Upper lobe of right lung (tissue), 1 donor: ENCODE results near the gene IL19. TPM values are rescaled to one million over a fixed set of nuclear protein-coding genes. Genes with fewer than 3 reads are reported as not detected.
"Not testable (repeated sequence)": the region's sequence is repeated elsewhere in the genome, so short reads cannot be mapped to it uniquely, and the experiment has no call there.

Source experiments
- ATAC-seq: fragments of 200-7000 bp; cut with Tn5 transposase; one replicate; pipeline ENCODE4 v1.9.1; 2020; ENCODE audit warnings: mild to moderate bottlenecking, moderate library complexity
- DNase-seq: peaks from one replicate; pipeline ENCODE4 v3.0.0-alpha.2; 2020
- H3K27ac ChIP-seq: fragments of 200-600 bp; one replicate; pipeline ENCODE4 v1.8.0; 2022
- H3K27me3 ChIP-seq: fragments of 200-600 bp; one replicate; pipeline ENCODE4 v1.8.0; 2022; ENCODE audit warnings: mild to moderate bottlenecking
- H3K36me3 ChIP-seq: fragments of 200-600 bp; one replicate; pipeline ENCODE4 v1.8.0; 2022
- H3K4me1 ChIP-seq: fragments of 200-600 bp; one replicate; pipeline ENCODE4 v1.8.0; 2022
- H3K4me3 ChIP-seq: fragments of 200-600 bp; one replicate; pipeline ENCODE4 v1.8.0; 2022; ENCODE audit warnings: mild to moderate bottlenecking
- H3K9me3 ChIP-seq: fragments of 200-600 bp; one replicate; pipeline ENCODE4 v1.8.0; 2022
- intact Hi-C: fragments of 100-400 bp; cut with DNase I; formaldehyde crosslinking; loops from one replicate; pipeline ENCODE4 v1.11.0; 2022
- total RNA-seq: library from RNA; stranded (reverse); fragmentation: NEBNext Ultra II Directional; extraction: Animal tissue kit (Norgen Biotek cat#: 25700); gene quantifications from one replicate; pipeline ENCODE4 v1.2.1, GENCODE V29; 2021
- TF ChIP-seq, protein P1 (sequence below): fragments of 200-600 bp; IDR thresholded peaks from one replicate; pipeline ENCODE4 v1.8.0; 2022; ENCODE audit warnings: antibody characterized with exemption
- donor health status: DM: no; HTN: yes; CAD: no; lungs with severe emphysema.

The IL19 gene
- total RNA-seq, 1 donor from 2014 or later = not detected

DNA sequence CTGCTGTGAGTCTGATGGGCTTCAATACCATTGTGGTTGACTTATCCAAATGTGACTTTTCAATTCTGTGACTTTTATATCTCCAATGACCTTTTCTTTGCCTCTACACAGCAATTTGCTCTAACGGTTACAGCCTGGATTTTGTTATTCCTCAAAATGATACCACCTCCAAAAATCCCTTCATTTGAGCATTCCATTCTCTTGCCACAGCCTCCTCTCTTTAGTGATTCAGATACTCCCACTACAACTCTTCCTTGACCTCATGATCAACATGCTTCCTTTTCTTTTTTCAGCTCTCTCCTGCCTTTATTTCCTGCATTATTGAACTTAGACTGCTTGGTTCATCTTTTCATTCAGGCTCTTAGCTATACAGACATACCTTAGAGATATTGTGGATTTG, 16.6 kb upstream of the IL19 start:
- no peak for ATAC-seq
- Histone ChIP-seq H3K36me3 (no peaks in the 10 kb centered on the region), H3K4me1 (no peaks in the 10 kb centered on the region), H3K9me3 (no peaks in the 10 kb centered on the region), H3K27me3 (no peaks in the 10 kb centered on the region), H3K4me3 (no peak overlapping the region), H3K27ac (no peak overlapping the region)
- TF ChIP-seq, protein P1, sequence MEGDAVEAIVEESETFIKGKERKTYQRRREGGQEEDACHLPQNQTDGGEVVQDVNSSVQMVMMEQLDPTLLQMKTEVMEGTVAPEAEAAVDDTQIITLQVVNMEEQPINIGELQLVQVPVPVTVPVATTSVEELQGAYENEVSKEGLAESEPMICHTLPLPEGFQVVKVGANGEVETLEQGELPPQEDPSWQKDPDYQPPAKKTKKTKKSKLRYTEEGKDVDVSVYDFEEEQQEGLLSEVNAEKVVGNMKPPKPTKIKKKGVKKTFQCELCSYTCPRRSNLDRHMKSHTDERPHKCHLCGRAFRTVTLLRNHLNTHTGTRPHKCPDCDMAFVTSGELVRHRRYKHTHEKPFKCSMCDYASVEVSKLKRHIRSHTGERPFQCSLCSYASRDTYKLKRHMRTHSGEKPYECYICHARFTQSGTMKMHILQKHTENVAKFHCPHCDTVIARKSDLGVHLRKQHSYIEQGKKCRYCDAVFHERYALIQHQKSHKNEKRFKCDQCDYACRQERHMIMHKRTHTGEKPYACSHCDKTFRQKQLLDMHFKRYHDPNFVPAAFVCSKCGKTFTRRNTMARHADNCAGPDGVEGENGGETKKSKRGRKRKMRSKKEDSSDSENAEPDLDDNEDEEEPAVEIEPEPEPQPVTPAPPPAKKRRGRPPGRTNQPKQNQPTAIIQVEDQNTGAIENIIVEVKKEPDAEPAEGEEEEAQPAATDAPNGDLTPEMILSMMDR = no peak
- no peak for DNase-seq
- intact Hi-C loops = no loop called here

DNA sequence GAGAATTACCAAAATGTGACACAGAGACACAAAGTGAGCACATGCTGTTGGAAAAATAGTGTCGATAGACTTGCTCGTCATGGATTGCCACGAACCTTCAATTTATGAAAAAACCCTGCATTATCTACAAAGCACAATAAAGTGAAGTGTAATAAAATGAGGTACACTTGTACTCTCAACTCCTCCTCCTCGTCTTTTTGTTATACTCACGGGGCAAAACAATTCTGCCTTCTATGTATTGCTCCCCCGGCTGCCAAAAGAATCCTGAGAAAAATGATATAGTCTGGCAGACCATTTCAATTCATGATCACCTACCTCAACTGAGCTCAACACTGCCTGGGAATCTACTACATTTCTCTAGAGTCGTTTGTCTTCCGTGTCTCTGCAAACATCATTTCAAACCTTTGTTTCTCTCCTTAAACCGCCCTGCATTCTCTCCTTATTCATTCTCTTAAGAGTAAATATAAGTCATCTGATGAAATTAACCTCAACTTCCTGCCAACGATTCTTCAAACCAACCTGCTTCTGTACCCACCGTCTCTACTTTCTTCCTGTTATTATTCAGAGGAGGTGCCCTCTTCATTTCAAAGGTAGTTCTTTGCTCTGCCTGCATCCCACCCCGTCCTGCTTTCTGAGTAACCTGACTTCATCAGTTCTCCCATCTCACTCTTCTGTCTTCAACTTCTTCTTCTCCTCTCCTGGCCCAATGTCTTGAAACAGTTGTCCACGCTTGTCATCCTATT, 12.9 kb upstream of the IL19 start:
- TF ChIP-seq, protein P1 = no peak
- Histone ChIP-seq H3K27me3 (no peaks in the 10 kb centered on the region), H3K4me1 (no peaks in the 10 kb centered on the region), H3K9me3 (no peaks in the 10 kb centered on the region), H3K27ac (no peak overlapping the region), H3K36me3 (no peaks in the 10 kb centered on the region), H3K4me3 (no peak overlapping the region)
- DNase-seq (no peak), ATAC-seq (no peak)
- intact Hi-C loops = no loop called here

DNA sequence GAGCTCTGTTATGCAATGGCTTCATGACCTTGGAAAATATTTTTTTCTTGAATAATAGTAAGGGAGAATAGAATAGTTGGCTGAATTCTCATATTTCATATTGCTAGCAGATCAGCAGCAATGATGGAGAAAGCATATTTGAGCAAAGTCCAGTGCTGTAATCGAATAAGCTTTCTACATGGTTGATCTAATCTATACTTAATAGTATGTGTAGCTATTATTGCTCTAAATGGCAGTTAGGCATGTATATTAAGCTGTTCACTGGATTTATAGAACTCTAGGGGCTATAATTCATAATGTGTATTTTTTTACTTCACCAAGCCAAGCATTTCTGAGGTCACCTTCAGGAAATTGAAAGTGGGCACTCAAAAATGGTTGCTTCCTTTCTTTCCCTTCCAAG, 10.0 kb upstream of the IL19 start:
- H3K9me3 ChIP-seq = no peaks in the 10 kb centered on the region
- no peak overlapping the region for H3K27ac ChIP-seq
- intact Hi-C loops = no loop called here
- ATAC-seq = no peak
- TF ChIP-seq, protein P1 = no peak
- H3K36me3 ChIP-seq = no peaks in the 10 kb centered on the region
- no peak for DNase-seq
- H3K4me1 ChIP-seq = no peaks in the 10 kb centered on the region
- H3K4me3 ChIP-seq = no peak overlapping the region
- H3K27me3 ChIP-seq = no peaks in the 10 kb centered on the region

DNA sequence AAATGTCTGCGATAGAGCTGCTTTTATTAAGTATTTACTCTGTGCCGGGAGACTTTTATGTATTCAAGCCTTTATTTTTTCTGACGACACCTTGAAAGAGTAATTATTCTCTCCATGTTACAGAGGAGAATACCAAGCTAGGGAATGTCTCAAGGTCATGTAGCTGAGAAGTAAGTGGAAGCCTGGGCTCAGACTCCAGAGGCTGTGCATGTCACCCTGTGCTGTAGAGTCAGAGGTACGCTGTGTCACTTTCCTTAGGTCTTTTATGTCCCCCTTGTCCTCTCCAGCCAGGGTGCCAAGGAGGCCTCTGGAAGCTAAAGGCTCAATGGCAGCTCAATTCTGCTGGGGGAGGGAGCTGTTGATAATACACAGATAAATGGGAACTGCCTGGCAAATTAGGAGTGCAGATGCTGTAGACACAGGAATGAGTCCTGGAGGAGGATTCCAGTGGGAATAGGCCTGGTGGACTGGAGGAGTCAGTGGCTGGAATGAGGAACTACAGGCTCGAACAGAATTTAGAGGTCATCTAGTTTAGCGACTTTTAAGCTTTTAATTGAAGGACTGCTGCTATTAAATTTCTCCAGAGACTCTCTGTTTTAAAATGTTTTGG, 9.3 kb upstream of the IL19 start:
- no peaks in the 10 kb centered on the region for H3K9me3 ChIP-seq
- ATAC-seq (no peak), DNase-seq (no peak)
- TF ChIP-seq, protein P1 = no peak
- H3K27me3 ChIP-seq = no peaks in the 10 kb centered on the region
- intact Hi-C loops = no loop called here
- no peak overlapping the region for H3K27ac ChIP-seq
- H3K4me1 ChIP-seq = peaks cover 4% of the 10 kb centered on the region
- H3K36me3 ChIP-seq = no peaks in the 10 kb centered on the region
- H3K4me3 ChIP-seq = no peak overlapping the region

DNA sequence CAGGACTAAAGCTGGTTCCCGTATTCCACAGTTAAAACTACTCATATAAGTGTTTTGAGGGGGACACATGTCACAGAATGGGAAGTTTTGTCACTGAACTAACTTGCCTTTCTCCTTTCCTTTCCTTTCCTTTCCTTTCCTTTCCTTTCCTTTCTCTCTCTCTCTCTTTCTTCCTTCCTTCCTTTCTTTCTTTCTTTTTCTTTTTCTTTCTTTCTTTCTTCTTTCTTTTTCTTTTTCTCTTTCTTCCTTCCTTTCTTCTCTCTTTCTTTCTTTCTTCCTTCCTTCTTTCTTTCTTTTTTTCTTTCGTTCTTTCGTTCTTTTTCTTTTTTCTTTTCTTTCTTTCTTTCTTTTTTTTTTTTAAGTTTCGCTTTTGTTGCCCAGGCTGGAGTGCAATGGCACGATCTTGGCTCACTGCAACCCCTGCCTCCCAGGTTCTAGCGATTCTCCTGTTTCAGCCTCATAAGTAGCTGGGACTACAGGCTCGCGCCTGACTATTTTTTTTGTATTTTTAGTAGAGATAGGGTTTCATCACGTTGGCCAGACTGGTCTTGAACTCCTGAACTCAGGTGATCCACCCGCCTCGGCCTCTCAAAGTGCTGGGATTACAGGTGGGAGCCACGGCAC, 7.7 kb upstream of the IL19 start:
- peaks cover 11% of the 10 kb centered on the region for H3K4me1 ChIP-seq
- H3K4me3 ChIP-seq, H3K27ac ChIP-seq, intact Hi-C loops, DNase-seq, ATAC-seq, H3K36me3 ChIP-seq, H3K27me3 ChIP-seq, H3K9me3 ChIP-seq: not testable (repeated sequence)

DNA sequence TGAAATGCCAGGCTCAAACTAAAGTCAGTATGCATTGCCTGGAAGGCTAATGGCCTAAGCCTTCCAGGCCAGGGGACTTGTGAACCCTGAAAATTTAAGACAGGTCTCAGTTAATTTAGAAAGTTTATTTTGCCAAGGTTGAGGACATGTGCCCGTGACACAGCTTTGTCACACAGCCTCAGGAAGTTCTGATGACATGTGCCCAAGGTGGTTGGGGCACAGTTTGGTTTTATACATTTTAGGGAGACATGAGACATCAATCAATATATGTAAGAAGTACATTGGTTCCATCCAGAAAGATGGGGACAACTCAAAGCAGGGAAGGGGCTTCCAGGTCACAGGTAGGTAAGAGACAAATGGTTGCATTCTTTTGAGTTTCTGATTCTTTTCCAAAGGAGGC, 4.8 kb upstream of the IL19 start:
- H3K27ac ChIP-seq, H3K36me3 ChIP-seq, H3K9me3 ChIP-seq, DNase-seq, intact Hi-C loops, H3K27me3 ChIP-seq, ATAC-seq, H3K4me3 ChIP-seq: not testable (repeated sequence)
- H3K4me1 ChIP-seq = peaks cover 11% of the 10 kb centered on the region
